Skeletal muscle tissue (tissue), 5 donors: Measurements from ENCODE around the gene CMIP. TPM values are rescaled to one million over a fixed set of nuclear protein-coding genes. Genes with fewer than 3 reads are reported as not detected.

Experiments
- H3K27ac ChIP-seq: one replicate; pipeline ENCODE4 v1.7.0; 2013; ENCODE audit warnings: mild to moderate bottlenecking, low read depth, low read length, inconsistent platforms
- H3K27me3 ChIP-seq, 3 donors: one replicate each; pipeline ENCODE4 v1.7.0; 2013; ENCODE audit warnings: low read length in 3 of 3; ENCODE audit not compliant: control insufficient read depth in 3 of 3, insufficient read depth in 3 of 3
- H3K36me3 ChIP-seq, 3 donors: one replicate each; pipeline ENCODE4 v1.7.0; 2013; ENCODE audit warnings: low read length in 3 of 3; ENCODE audit not compliant: control insufficient read depth in 3 of 3, insufficient read depth in 3 of 3
- H3K4me1 ChIP-seq, 3 donors: one replicate each; pipeline ENCODE4 v1.7.0; 2013; ENCODE audit warnings: low read length in 3 of 3, mild to moderate bottlenecking in 3 of 3; ENCODE audit not compliant: control insufficient read depth in 3 of 3, insufficient read depth in 3 of 3
- H3K4me3 ChIP-seq, 3 donors: one replicate each; pipeline ENCODE4 v1.7.0; 2013; ENCODE audit warnings: low read length in 3 of 3
- H3K9ac ChIP-seq, 3 donors: one replicate each; pipeline ENCODE4 v1.7.0; 2013; ENCODE audit warnings: low read length in 3 of 3, mild to moderate bottlenecking in 3 of 3, moderate library complexity in 2 of 3, low read depth in 1 of 3
- H3K9me3 ChIP-seq, 3 donors: one replicate each; pipeline ENCODE4 v1.7.0; 2013; ENCODE audit warnings: low read length in 3 of 3; ENCODE audit not compliant: control insufficient read depth in 3 of 3
- small RNA-seq: library from RNA; depleted of rRNA; stranded (forward); fragments of <200 nt; gene quantifications from one replicate; pipeline ENCODE3, GENCODE V24; 2014
- total RNA-seq: library from RNA; depleted of rRNA; stranded (reverse); fragments of >200 nt; gene quantifications from one replicate; pipeline ENCODE4 v1.2.3, GENCODE V29; 2014
- donor health status: Osteomylitis.

The CMIP gene
- total RNA-seq, 1 donor from 2014 or later = 6.8 TPM

GRCh38 chr16:81756615-81757356 is 312.2 kb downstream of the CMIP start:
- Histone ChIP-seq H3K27ac (peak overlapping the region; percentile 25), H3K27me3 (no peaks in the 10 kb centered on the region), H3K9me3 (no peaks in the 10 kb centered on the region), H3K9ac (no peak overlapping the region), H3K36me3 (no peaks in the 10 kb centered on the region), H3K4me3 (no peak overlapping the region), H3K4me1 (peaks cover 0 to 18% (median 11%) of the 10 kb centered on the region in 3 donors)

GRCh38 chr16:81758376-81758775 is 313.8 kb downstream of the CMIP start:
- H3K9me3 ChIP-seq = no peaks in the 10 kb centered on the region
- H3K4me3 ChIP-seq = no peak overlapping the region
- H3K36me3 ChIP-seq = no peaks in the 10 kb centered on the region
- no peak overlapping the region for H3K9ac ChIP-seq
- H3K4me1 ChIP-seq = peaks cover 0 to 11% (median 8%) of the 10 kb centered on the region in 3 donors
- no peaks in the 10 kb centered on the region for H3K27me3 ChIP-seq
- no peak overlapping the region for H3K27ac ChIP-seq

Small RNA genes within 50 kb of the gene (small RNA-seq; reads per million reads assigned to genes)
- gene MIR6504 = not detected
- 0.07 reads per million for gene MIR7854

Other genes starting within 250 kb of the CMIP start
- gene BCO1, start 206.1 kb upstream of the CMIP start, total RNA-seq = not detected
- 6.8 TPM for gene GAN, start 129.8 kb upstream of the CMIP start, total RNA-seq